GF-D8 (cell line): ENCODE measurements around the gene PCBD1.

Experiments
- DNase-seq: peaks from one replicate; lab custom pipeline; 2025; lab: John Stamatoyannopoulos, UW

Gene PCBD1

DNA sequence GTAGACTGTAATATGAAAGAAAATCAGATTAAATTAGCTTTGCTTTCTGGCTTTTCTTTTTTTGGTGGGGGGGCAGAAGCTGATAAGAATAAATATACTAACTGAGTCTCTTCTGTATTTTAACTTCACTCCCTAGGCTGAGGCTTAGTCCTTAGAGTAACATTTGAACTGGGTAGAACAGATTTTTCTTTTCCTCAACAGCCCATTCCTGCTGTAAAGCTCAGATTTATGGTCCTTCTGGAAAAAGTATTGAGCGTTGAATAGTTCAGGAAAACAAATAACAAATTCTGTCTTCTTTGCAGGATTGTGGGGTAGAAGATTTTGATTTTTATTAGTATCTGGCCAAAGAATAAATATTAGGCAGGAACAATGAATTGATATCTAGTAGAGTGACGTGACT lies 54.8 kb downstream of the PCBD1 start:
- DNase-seq, result no peak
